Gastroesophageal sphincter (tissue), 4 donors: ENCODE measurements around the gene MACROD1. TPM values are rescaled to one million over a fixed set of nuclear protein-coding genes. Genes with fewer than 3 reads are reported as not detected.

Experiments used
- ATAC-seq: fragments of 150-250 bp; one replicate; pipeline ENCODE4 v1.9.1; 2016; ENCODE audit warnings: mild to moderate bottlenecking, moderate library complexity
- H3K27ac ChIP-seq, 4 donors: fragments of 200-600 bp; sonication (generic) in 3 of 4; 1 replicate in 3 of 4; 2 replicates in 1 of 4; pipeline ENCODE4 v1.5.1; 2016 to 2019
- H3K27me3 ChIP-seq: fragments of 200-600 bp; sonication (generic); one replicate; pipeline ENCODE4 v1.5.1; 2019
- H3K36me3 ChIP-seq, 2 donors: fragments of 200-600 bp; sonication (generic); one replicate each; pipeline ENCODE4 v1.5.1; 2019; ENCODE audit warnings: control low read depth in 1 of 2
- H3K4me1 ChIP-seq, 3 donors: fragments of 200-600 bp; sonication (generic); 1 replicate in 2 of 3; 2 replicates in 1 of 3; pipeline ENCODE4 v1.5.1; 2016 to 2019; ENCODE audit warnings: control low read depth in 2 of 3
- H3K4me3 ChIP-seq, 2 donors: fragments of 200-600 bp; sonication (generic); one replicate each; pipeline ENCODE4 v1.5.1; 2019; ENCODE audit warnings: mild to moderate bottlenecking in 1 of 2, moderate library complexity in 1 of 2
- H3K9me3 ChIP-seq, 3 donors: fragments of 200-600 bp; sonication (generic); one replicate each; pipeline ENCODE4 v1.5.1; 2017 to 2019; ENCODE audit warnings: control low read depth in 2 of 3
- CTCF ChIP-seq, 4 experiments: fragments of 200-600 bp in 2 of 4; fragments of 450-650 bp in 2 of 4; sonication (generic) in 1 of 4; IDR thresholded peaks; one replicate each; pipeline ENCODE4 v1.5.1; 2017 to 2019; ENCODE audit warnings: antibody characterized with exemption in 4 of 4, mild to moderate bottlenecking in 2 of 4, moderate library complexity in 2 of 4
- EP300 ChIP-seq: sonication (generic); formaldehyde crosslinking; IDR thresholded peaks from one replicate; pipeline ENCODE4 v1.6.1; 2017; ENCODE audit warnings: antibody characterized with exemption, mild to moderate bottlenecking
- POLR2A ChIP-seq, 2 donors: fragments of 450-650 bp; IDR thresholded peaks; one replicate each; pipeline ENCODE4 v1.6.1; 2017; ENCODE audit warnings: antibody characterized with exemption in 2 of 2, mild to moderate bottlenecking in 2 of 2, moderate library complexity in 1 of 2
- POLR2AphosphoS5 ChIP-seq: sonication (generic); formaldehyde crosslinking; IDR thresholded peaks from one replicate; pipeline ENCODE4 v1.6.1; 2017; ENCODE audit warnings: antibody characterized with exemption
- WGBS, 2 donors: methylation state at CpG; one replicate each; pipeline ENCODE4 v1.1.5; 2018; ENCODE audit warnings: low coverage in 1 of 2; 5-methylcytosine and 5-hydroxymethylcytosine counted together
- total RNA-seq, 4 donors: library from RNA; depleted of rRNA; stranded (reverse); fragments of >200 nt; gene quantifications; one replicate each; pipeline ENCODE4 v1.1.0, GENCODE V29; 2016

Gene MACROD1
- total RNA-seq, 4 donors from 2014 or later: 26.9 to 56.2 (median 30.4) TPM

- no peaks in the 10 kb centered on the region for H3K27me3 ChIP-seq
- WGBS, 2 donors: 86 to 90% methylated on average over 7 to 8 of the region's 8 CpGs
- no peak for ATAC-seq
- no peak overlapping the region for H3K27ac ChIP-seq
- no peak for TF ChIP-seq CTCF (IDR thresholded peaks at IDR 0.05)
- no peak for TF ChIP-seq EP300
- H3K4me1 ChIP-seq: peaks cover 2 to 18% (median 10%) of the 10 kb centered on the region in 3 donors
- no peaks in the 10 kb centered on the region for H3K9me3 ChIP-seq
- no peaks in the 10 kb centered on the region for H3K36me3 ChIP-seq
- no peak overlapping the region for H3K4me3 ChIP-seq
These were observed 10.8 kb upstream of the MACROD1 start for GRCh38 chr11:64176751-64177150.

GRCh38 chr11:64173616-64174355 lies 7.9 kb upstream of the MACROD1 start:
- Histone ChIP-seq H3K4me3 (no peak overlapping the region), H3K36me3 (no peaks in the 10 kb centered on the region), H3K9me3 (no peaks in the 10 kb centered on the region), H3K27me3 (no peaks in the 10 kb centered on the region), H3K4me1 (no peaks in the 10 kb centered on the region), H3K27ac (no peak overlapping the region)
- 91 to 95% methylated on average over 3 to 4 of the region's 4 CpGs for whole genome bisulfite sequencing, 2 donors
- ATAC-seq: no peak
- no peak for TF ChIP-seq EP300
- no peak for TF ChIP-seq POLR2AphosphoS5
- TF ChIP-seq CTCF (IDR thresholded peaks at IDR 0.05): no peak

- no peak for ATAC-seq
- 86 to 98% methylated on average over 4 of the region's 4 CpGs for WGBS, 2 donors
- Histone ChIP-seq H3K4me1 (peaks cover 0 to 13% (median under 1%) of the 10 kb centered on the region in 3 donors), H3K36me3 (no peaks in the 10 kb centered on the region), H3K27me3 (no peaks in the 10 kb centered on the region), H3K4me3 (no peak overlapping the region), H3K9me3 (no peaks in the 10 kb centered on the region), H3K27ac (no peak overlapping the region)
- TF ChIP-seq EP300: no peak
- TF ChIP-seq CTCF (IDR thresholded peaks at IDR 0.05): no peak
- TF ChIP-seq POLR2AphosphoS5: no peak
- TF ChIP-seq POLR2A (IDR thresholded peaks at IDR 0.05): no peak
These were observed 4.5 kb upstream of the MACROD1 start for GRCh38 chr11:64170419-64170818.

- ATAC-seq: peak; percentile 6
- Histone ChIP-seq H3K9me3 (no peaks in the 10 kb centered on the region), H3K4me3 (peak overlapping the region; percentile 64 to 89), H3K27ac (peak overlapping the region in 3 of 4 donors; percentile 65 to 81 (median 78)), H3K4me1 (peaks cover 0 to 27% (median 8%) of the 10 kb centered on the region in 3 donors), H3K36me3 (no peaks in the 10 kb centered on the region), H3K27me3 (no peaks in the 10 kb centered on the region)
- WGBS, 2 donors: no CpG with 5 or more reads among the region's 32 CpGs
- no peak for TF ChIP-seq CTCF (IDR thresholded peaks at IDR 0.05)
- TF ChIP-seq POLR2A (IDR thresholded peaks at IDR 0.05): no peak
- TF ChIP-seq POLR2AphosphoS5: no peak
These were observed 452 bp downstream of the MACROD1 start for GRCh38 chr11:64165481-64165841.
